ENCODE data around the gene POLR1E.
A peak's percentile ranks its signal among the peaks of the same experiment; 100 is the strongest.

Gene POLR1E

GRCh38 chr9:37447111-37447510 is 38.6 kb upstream of the POLR1E start:
- Histone ChIP-seq H3K27me3 (replicated peaks; ENCODE audit: control insufficient read depth, insufficient read depth, low read length) (no peaks in the 10 kb centered on the region), H3K9ac (ENCODE audit: low read length) (no peak overlapping the region), H3K4me3 (ENCODE audit: low read length) (no peak overlapping the region), H3K36me3 (ENCODE audit: control insufficient read depth, insufficient read depth, low read length, severe bottlenecking) (peaks cover 28% of the 10 kb centered on the region), H3K4me1 (ENCODE audit: control insufficient read depth, insufficient read depth, low read length) (peaks cover 5% of the 10 kb centered on the region), H3K9me3 (ENCODE audit: control insufficient read depth, low read length) (no peaks in the 10 kb centered on the region)
- DNase-seq (ENCODE audit: low read depth) = no peak

- no peak for DNase-seq (ENCODE audit: low read depth)
- H3K4me3 ChIP-seq (ENCODE audit: low read length) = no peak overlapping the region
These were observed 35.7 kb upstream of the POLR1E start for GRCh38 chr9:37449862-37450632.

GRCh38 chr9:37451628-37452027 is 34.1 kb upstream of the POLR1E start:
- Histone ChIP-seq H3K9me3 (ENCODE audit: control insufficient read depth, low read length) (no peaks in the 10 kb centered on the region), H3K27me3 (replicated peaks; ENCODE audit: control insufficient read depth, insufficient read depth, low read length) (no peaks in the 10 kb centered on the region), H3K4me1 (ENCODE audit: control insufficient read depth, insufficient read depth, low read length) (peaks cover 22% of the 10 kb centered on the region), H3K9ac (ENCODE audit: low read length) (no peak overlapping the region), H3K4me3 (ENCODE audit: low read length) (no peak overlapping the region), H3K36me3 (ENCODE audit: control insufficient read depth, insufficient read depth, low read length, severe bottlenecking) (peaks cover 14% of the 10 kb centered on the region)
- DNase-seq (ENCODE audit: low read depth) = no peak

More at GRCh38 chr9:37449862-37450632, 35.7 kb upstream of the POLR1E start:
- peaks cover 15% of the 10 kb centered on the region for H3K36me3 ChIP-seq (ENCODE audit: control insufficient read depth, insufficient read depth, low read length, severe bottlenecking)
- no peaks in the 10 kb centered on the region for H3K27me3 ChIP-seq (replicated peaks; ENCODE audit: control insufficient read depth, insufficient read depth, low read length)
- no peaks in the 10 kb centered on the region for H3K9me3 ChIP-seq (ENCODE audit: control insufficient read depth, low read length)
- peaks cover 22% of the 10 kb centered on the region for H3K4me1 ChIP-seq (ENCODE audit: control insufficient read depth, insufficient read depth, low read length)
- no peak overlapping the region for H3K9ac ChIP-seq (ENCODE audit: low read length)

- Histone ChIP-seq H3K9ac (ENCODE audit: low read length) (no peak overlapping the region), H3K4me1 (ENCODE audit: control insufficient read depth, insufficient read depth, low read length) (peaks cover 22% of the 10 kb centered on the region), H3K27me3 (replicated peaks; ENCODE audit: control insufficient read depth, insufficient read depth, low read length) (no peaks in the 10 kb centered on the region), H3K9me3 (ENCODE audit: control insufficient read depth, low read length) (no peaks in the 10 kb centered on the region), H3K36me3 (ENCODE audit: control insufficient read depth, insufficient read depth, low read length, severe bottlenecking) (peaks cover 12% of the 10 kb centered on the region), H3K4me3 (ENCODE audit: low read length) (no peak overlapping the region)
- DNase-seq (ENCODE audit: low read depth) = no peak
These were observed 33.1 kb upstream of the POLR1E start for GRCh38 chr9:37452611-37453010.

- H3K9me3 ChIP-seq (ENCODE audit: control insufficient read depth, low read length) = no peaks in the 10 kb centered on the region
- DNase-seq (ENCODE audit: low read depth) = no peak
- no peaks in the 10 kb centered on the region for H3K27me3 ChIP-seq (replicated peaks; ENCODE audit: control insufficient read depth, insufficient read depth, low read length)
- H3K4me1 ChIP-seq (ENCODE audit: control insufficient read depth, insufficient read depth, low read length) = peaks cover 22% of the 10 kb centered on the region
- H3K36me3 ChIP-seq (ENCODE audit: control insufficient read depth, insufficient read depth, low read length, severe bottlenecking) = peaks cover 12% of the 10 kb centered on the region
- H3K9ac ChIP-seq (ENCODE audit: low read length) = no peak overlapping the region
- H3K4me3 ChIP-seq (ENCODE audit: low read length) = no peak overlapping the region
These were observed 31.9 kb upstream of the POLR1E start for GRCh38 chr9:37453827-37454226.

GRCh38 chr9:37454238-37454637 is 31.5 kb upstream of the POLR1E start:
- Histone ChIP-seq H3K36me3 (ENCODE audit: control insufficient read depth, insufficient read depth, low read length, severe bottlenecking) (peaks cover 11% of the 10 kb centered on the region), H3K4me3 (ENCODE audit: low read length) (no peak overlapping the region), H3K9me3 (ENCODE audit: control insufficient read depth, low read length) (no peaks in the 10 kb centered on the region), H3K27me3 (replicated peaks; ENCODE audit: control insufficient read depth, insufficient read depth, low read length) (no peaks in the 10 kb centered on the region), H3K4me1 (ENCODE audit: control insufficient read depth, insufficient read depth, low read length) (peaks cover 22% of the 10 kb centered on the region), H3K9ac (ENCODE audit: low read length) (no peak overlapping the region)
- DNase-seq (ENCODE audit: low read depth) = no peak

GRCh38 chr9:37455884-37456647 is 29.7 kb upstream of the POLR1E start:
- Histone ChIP-seq H3K9me3 (ENCODE audit: control insufficient read depth, low read length) (no peaks in the 10 kb centered on the region), H3K4me1 (ENCODE audit: control insufficient read depth, insufficient read depth, low read length) (peaks cover 19% of the 10 kb centered on the region), H3K4me3 (ENCODE audit: low read length) (no peak overlapping the region), H3K36me3 (ENCODE audit: control insufficient read depth, insufficient read depth, low read length, severe bottlenecking) (no peaks in the 10 kb centered on the region), H3K27me3 (replicated peaks; ENCODE audit: control insufficient read depth, insufficient read depth, low read length) (no peaks in the 10 kb centered on the region), H3K9ac (ENCODE audit: low read length) (no peak overlapping the region)
- DNase-seq (ENCODE audit: low read depth) = no peak

- Histone ChIP-seq H3K9ac (ENCODE audit: low read length) (no peak overlapping the region), H3K9me3 (ENCODE audit: control insufficient read depth, low read length) (no peaks in the 10 kb centered on the region), H3K4me1 (ENCODE audit: control insufficient read depth, insufficient read depth, low read length) (peaks cover 19% of the 10 kb centered on the region), H3K27me3 (replicated peaks; ENCODE audit: control insufficient read depth, insufficient read depth, low read length) (no peaks in the 10 kb centered on the region), H3K36me3 (ENCODE audit: control insufficient read depth, insufficient read depth, low read length, severe bottlenecking) (no peaks in the 10 kb centered on the region), H3K4me3 (ENCODE audit: low read length) (no peak overlapping the region)
- DNase-seq (ENCODE audit: low read depth) = no peak
These were observed 28.9 kb upstream of the POLR1E start for GRCh38 chr9:37456817-37457216.

GRCh38 chr9:37464006-37464405 is 21.7 kb upstream of the POLR1E start:
- Histone ChIP-seq H3K9me3 (ENCODE audit: control insufficient read depth, low read length) (no peaks in the 10 kb centered on the region), H3K36me3 (ENCODE audit: control insufficient read depth, insufficient read depth, low read length, severe bottlenecking) (no peaks in the 10 kb centered on the region), H3K4me3 (ENCODE audit: low read length) (peak overlapping the region; percentile 93), H3K4me1 (ENCODE audit: control insufficient read depth, insufficient read depth, low read length) (peaks cover 26% of the 10 kb centered on the region), H3K9ac (ENCODE audit: low read length) (peak overlapping the region; percentile 94), H3K27me3 (replicated peaks; ENCODE audit: control insufficient read depth, insufficient read depth, low read length) (no peaks in the 10 kb centered on the region)
- peak; percentile 40 for DNase-seq (ENCODE audit: low read depth)

GRCh38 chr9:37464426-37465248 is 21.1 kb upstream of the POLR1E start:
- H3K4me1 ChIP-seq (ENCODE audit: control insufficient read depth, insufficient read depth, low read length) = peaks cover 26% of the 10 kb centered on the region
- H3K27me3 ChIP-seq (replicated peaks; ENCODE audit: control insufficient read depth, insufficient read depth, low read length) = no peaks in the 10 kb centered on the region
- H3K9me3 ChIP-seq (ENCODE audit: control insufficient read depth, low read length) = no peaks in the 10 kb centered on the region
- peak; percentile 88 for DNase-seq (ENCODE audit: low read depth)
- peak overlapping the region; percentile 93 for H3K4me3 ChIP-seq (ENCODE audit: low read length)
- H3K36me3 ChIP-seq (ENCODE audit: control insufficient read depth, insufficient read depth, low read length, severe bottlenecking) = no peaks in the 10 kb centered on the region
- peak overlapping the region; percentile 94 for H3K9ac ChIP-seq (ENCODE audit: low read length)
